Fibroblast of lung (primary cell): ENCODE measurements around the gene DLD.

ENCODE experiments used
- CTCF ChIP-seq, 2 donors: IDR thresholded peaks in 1 of 2; conservative IDR thresholded peaks in 1 of 2; 1 replicate in 1 of 2; 2 replicates in 1 of 2; pipeline ENCODE4 v1.5.1; 2011 to 2012; ENCODE audit warnings: low read length in 2 of 2, control low read depth in 1 of 2, inconsistent platforms in 1 of 2, low read depth in 1 of 2, mild to moderate bottlenecking in 1 of 2
- EZH2 ChIP-seq: IDR thresholded peaks from 2 replicates; pipeline ENCODE4 v1.5.1; 2012; ENCODE audit warnings: low read length, control low read depth, mild to moderate bottlenecking; ENCODE audit errors: missing control alignments

GRCh38 chr7:107958764-107959526, 68.0 kb downstream of the DLD start:
- TF ChIP-seq CTCF (conservative IDR thresholded peaks at IDR 0.05 in 1 of 2, IDR thresholded peaks at IDR 0.05 in 1 of 2; ENCODE audit: low read depth in 1 of 2, low read length in 2 of 2) (no peak), EZH2 (no peak)
